IMR-90 (cell line): ENCODE results near the gene VEGFC. TPM values are rescaled to one million over a fixed set of nuclear protein-coding genes. Genes with fewer than 3 reads are reported as not detected.
A peak's percentile ranks its signal among the peaks of the same experiment; 100 is the strongest.

Experiments used
- ATAC-seq: fragments of 200-7000 bp; cut with Tn5 transposase; 2 replicates; pipeline ENCODE4 v1.9.1; 2020; ENCODE audit warnings: low read depth, mild to moderate bottlenecking, moderate library complexity
- BruUV-seq: library from RNA; stranded (reverse); fragments of 400-500 nt; replicated peaks from 2 replicates; lab custom pipeline; 2021; lab: Mats Ljungman, UMichigan
- CTCF ChIA-PET: fragments of 300-600 bp; formaldehyde crosslinking; extraction: SDS; loops from one replicate; lab custom pipeline; 2021; ENCODE audit warnings: antibody characterized with exemption; lab: Yijun Ruan, JAX
- POLR2A ChIA-PET: fragments of 300-600 bp; sonication (Branson Sonifier 250); formaldehyde crosslinking; loops from one replicate; lab custom pipeline; 2022; ENCODE audit warnings: antibody characterized with exemption; ENCODE audit not compliant: unreplicated experiment; lab: Charles Lee
- DNase-seq: peaks from one replicate; pipeline ENCODE4 v3.0.0; 2013
- H2AFZ ChIP-seq: replicated peaks from 2 replicates; pipeline ENCODE3; 2013; ENCODE audit warnings: low read length, mild to moderate bottlenecking; ENCODE audit not compliant: poor library complexity
- H2AK5ac ChIP-seq: 2 replicates; pipeline ENCODE4 v1.6.1; 2013; ENCODE audit warnings: low read depth, low read length, inconsistent platforms
- H2AK9ac ChIP-seq: replicated peaks from 2 replicates; pipeline ENCODE3; 2013; ENCODE audit warnings: mild to moderate bottlenecking, low read depth, low read length, moderate library complexity; ENCODE audit not compliant: poor library complexity
- H2BK120ac ChIP-seq: 2 replicates; pipeline ENCODE4 v1.6.1; 2013; ENCODE audit warnings: low read depth, low read length, inconsistent platforms
- H2BK15ac ChIP-seq: 3 replicates; pipeline ENCODE4 v1.6.1; 2013; ENCODE audit warnings: low read depth, low read length, inconsistent platforms
- H2BK20ac ChIP-seq: 2 replicates; pipeline ENCODE4 v1.6.1; 2013; ENCODE audit warnings: low read depth, mild to moderate bottlenecking, inconsistent platforms, low read length, moderate library complexity
- H2BK5ac ChIP-seq: 2 replicates; pipeline ENCODE4 v1.6.1; 2013; ENCODE audit warnings: mild to moderate bottlenecking, low read depth, low read length, inconsistent platforms; ENCODE audit not compliant: poor library complexity, severe bottlenecking
- H3K14ac ChIP-seq: replicated peaks from 2 replicates; pipeline ENCODE4 v1.6.1; 2013; ENCODE audit warnings: low read depth, low read length, inconsistent platforms
- H3K18ac ChIP-seq: 2 replicates; pipeline ENCODE4 v1.6.1; 2013; ENCODE audit warnings: low read depth, low read length, control low read depth
- H3K23ac ChIP-seq: 2 replicates; pipeline ENCODE4 v1.6.1; 2013; ENCODE audit warnings: low read depth, low read length, inconsistent platforms
- H3K27ac ChIP-seq: 2 replicates; pipeline ENCODE4 v1.5.1; 2013; ENCODE audit warnings: mild to moderate bottlenecking, control low read depth, low read length; ENCODE audit not compliant: insufficient read depth
- H3K27me3 ChIP-seq: 2 replicates; pipeline ENCODE4 v1.6.1; 2013; ENCODE audit warnings: low read length; ENCODE audit not compliant: control insufficient read depth, insufficient read depth
- H3K36me3 ChIP-seq: 2 replicates; pipeline ENCODE4 v1.6.1; 2013; ENCODE audit warnings: low read length, mixed read lengths; ENCODE audit not compliant: control insufficient read depth, insufficient read depth
- H3K4ac ChIP-seq: 2 replicates; pipeline ENCODE4 v1.6.1; 2013; ENCODE audit warnings: low read depth, low read length, inconsistent platforms
- H3K4me1 ChIP-seq: 2 replicates; pipeline ENCODE4 v1.6.1; 2013; ENCODE audit warnings: low read length, mixed read lengths; ENCODE audit not compliant: control insufficient read depth, insufficient read depth
- H3K4me2 ChIP-seq: 2 replicates; pipeline ENCODE4 v1.6.1; 2013; ENCODE audit warnings: low read depth, mild to moderate bottlenecking, control low read depth, low read length, moderate library complexity
- H3K4me3 ChIP-seq: 2 replicates; pipeline ENCODE4 v1.5.1; 2013; ENCODE audit warnings: low read depth, mild to moderate bottlenecking, control low read depth, low read length, moderate library complexity; ENCODE audit not compliant: insufficient read depth
- H3K56ac ChIP-seq: 2 replicates; pipeline ENCODE4 v1.6.1; 2013; ENCODE audit warnings: low read length, inconsistent platforms; ENCODE audit not compliant: insufficient read depth; ENCODE audit errors: extremely low read depth
- H3K79me1 ChIP-seq, 2 experiments: 2 replicates each; pipeline ENCODE4 v1.6.1; 2013; ENCODE audit warnings: low read length in 2 of 2, inconsistent platforms in 1 of 2, low read depth in 1 of 2
- H3K9ac ChIP-seq: 2 replicates; pipeline ENCODE4 v1.6.1; 2013; ENCODE audit warnings: low read depth, low read length, control low read depth
- H3K9me1 ChIP-seq: 2 replicates; pipeline ENCODE4 v1.6.1; 2013; ENCODE audit warnings: low read length, inconsistent platforms; ENCODE audit not compliant: insufficient read depth
- H3K9me3 ChIP-seq: 2 replicates; pipeline ENCODE4 v1.6.1; 2013; ENCODE audit warnings: low read length; ENCODE audit not compliant: control insufficient read depth, insufficient read depth
- H4K20me1 ChIP-seq: 2 replicates; pipeline ENCODE4 v1.6.1; 2013; ENCODE audit warnings: low read length, inconsistent platforms; ENCODE audit not compliant: insufficient read depth
- H4K5ac ChIP-seq: 2 replicates; pipeline ENCODE4 v1.6.1; 2013; ENCODE audit warnings: mild to moderate bottlenecking, low read depth, low read length, control low read depth
- H4K8ac ChIP-seq, 2 experiments: 2 replicates each; pipeline ENCODE4 v1.6.1; 2013; ENCODE audit warnings: low read depth in 2 of 2, low read length in 2 of 2, control low read depth in 1 of 2, inconsistent platforms in 1 of 2
- H4K91ac ChIP-seq: 2 replicates; pipeline ENCODE4 v1.6.1; 2013; ENCODE audit warnings: low read depth, low read length, inconsistent platforms; ENCODE audit not compliant: insufficient read depth
- BHLHE40 ChIP-seq: fragments of 150-350 bp; IDR thresholded peaks from 2 replicates; pipeline ENCODE4 v1.6.1; 2016; ENCODE audit warnings: mild to moderate bottlenecking, low read depth, low read length
- CEBPB ChIP-seq: IDR thresholded peaks from 2 replicates; pipeline ENCODE4 v1.6.1; 2012; ENCODE audit warnings: low read depth, low read length, improper control_type of control experiment
- CHD1 ChIP-seq: IDR thresholded peaks from 2 replicates; pipeline ENCODE4 v1.6.1; 2012; ENCODE audit warnings: low read depth, low read length, improper control_type of control experiment
- FOS ChIP-seq: fragments of 150-350 bp; IDR thresholded peaks from 2 replicates; pipeline ENCODE4 v1.6.1; 2016; ENCODE audit warnings: low read depth, low read length
- MAFK ChIP-seq: IDR thresholded peaks from 2 replicates; pipeline ENCODE4 v1.6.1; 2012; ENCODE audit warnings: low read depth, low read length, improper control_type of control experiment
- MAZ ChIP-seq: IDR thresholded peaks from 2 replicates; pipeline ENCODE4 v1.6.1; 2012; ENCODE audit warnings: low read depth, mild to moderate bottlenecking, low read length, improper control_type of control experiment, moderate library complexity, borderline replicate concordance
- MXI1 ChIP-seq: IDR thresholded peaks from 2 replicates; pipeline ENCODE4 v1.6.1; 2012; ENCODE audit warnings: low read depth, mild to moderate bottlenecking, low read length, moderate library complexity, borderline replicate concordance
- NFE2L2 ChIP-seq: fragments of 150-350 bp; IDR thresholded peaks from 2 replicates; pipeline ENCODE4 v1.6.1; 2016; ENCODE audit warnings: low read depth, mild to moderate bottlenecking, low read length
- POLR2A ChIP-seq: IDR thresholded peaks from 2 replicates; pipeline ENCODE4 v1.6.1; 2012; ENCODE audit warnings: mild to moderate bottlenecking, low read depth, low read length
- RAD21 ChIP-seq: IDR thresholded peaks from 2 replicates; pipeline ENCODE4 v1.6.1; 2012; ENCODE audit warnings: low read length, improper control_type of control experiment
- RCOR1 ChIP-seq: IDR thresholded peaks from 2 replicates; pipeline ENCODE4 v1.6.1; 2012; ENCODE audit warnings: mild to moderate bottlenecking, low read length, improper control_type of control experiment; ENCODE audit not compliant: insufficient replicate concordance
- RFX5 ChIP-seq: IDR thresholded peaks from 2 replicates; pipeline ENCODE4 v1.8.0; 2012; ENCODE audit warnings: low read depth, mild to moderate bottlenecking, low read length, moderate library complexity
- SMC3 ChIP-seq: fragments of 150-350 bp; IDR thresholded peaks from 2 replicates; pipeline ENCODE4 v1.6.1; 2016; ENCODE audit warnings: low read depth, mild to moderate bottlenecking, antibody characterized with exemption, low read length, moderate library complexity
- dilution Hi-C: fragments of 300-500 bp; cut with HindIII; formaldehyde crosslinking; loops from one replicate; pipeline ENCODE4 v1.14.3; 2018; ENCODE audit warnings: low sequenced_read_pairs; ENCODE audit not compliant: unreplicated experiment
- in situ Hi-C: fragments of 300-500 bp; cut with MboI; formaldehyde crosslinking; loops from 3 replicates; pipeline ENCODE4 v1.14.3; 2019; ENCODE audit warnings: low sequenced_read_pairs, inconsistent platforms, mixed read lengths
- intact Hi-C: fragments of 100-400 bp; cut with micrococcal nuclease; formaldehyde crosslinking; loops from 2 replicates; pipeline ENCODE4 v1.10.0; 2022
- polyA plus RNA-seq, 3 experiments: library from polyadenylated mRNA; depleted of rRNA; stranded (reverse); fragments of >200 nt; gene quantifications; 2 replicates each; pipeline ENCODE4 v1.2.3, GENCODE V29; 2012; ENCODE audit warnings: low replicate concordance in 1 of 3
- total RNA-seq: library from RNA; depleted of rRNA; stranded (reverse); fragments of >200 nt; gene quantifications from 2 replicates; pipeline ENCODE4 v1.2.3, GENCODE V29; 2012
- TF ChIP-seq, protein P1 (sequence below): conservative IDR thresholded peaks from 2 replicates; pipeline ENCODE4 v1.5.1; 2012; ENCODE audit warnings: mild to moderate bottlenecking, low read depth, low read length, improper control_type of control experiment
- TF ChIP-seq, protein P2 (sequence below): fragments of 150-350 bp; IDR thresholded peaks from 2 replicates; pipeline ENCODE4 v1.6.1; 2016; ENCODE audit warnings: low read depth, mild to moderate bottlenecking, low read length, moderate library complexity, borderline replicate concordance
- TF ChIP-seq, protein P3 (sequence below): fragments of 150-350 bp; IDR thresholded peaks from 2 replicates; pipeline ENCODE4 v1.6.1; 2017; ENCODE audit warnings: mild to moderate bottlenecking, antibody characterized with exemption, low read length, low read depth

VEGFC gene
- total and polyA plus RNA-seq, 2 of the 4 experiments (the other 2 are of a cell fraction), result 22.9 to 49.7 TPM

DNA sequence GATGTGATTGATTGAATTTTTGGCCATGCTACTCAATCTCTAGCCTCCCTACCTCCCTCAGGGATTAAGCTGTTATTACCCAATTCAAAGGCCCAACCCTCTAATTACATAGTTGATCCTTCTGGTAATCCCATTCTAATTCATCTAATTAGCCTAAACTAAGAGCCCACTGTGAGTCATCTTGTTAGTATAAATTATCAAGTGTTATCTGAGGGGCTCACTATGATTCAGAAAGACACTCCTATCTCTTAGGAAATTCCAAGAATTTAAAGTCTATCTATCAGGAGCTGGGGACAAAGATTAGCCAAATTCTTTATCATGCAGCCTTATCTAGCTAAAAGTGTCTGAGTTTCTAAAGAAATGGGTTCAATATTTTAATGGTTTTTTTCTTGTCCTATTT, 32.9 kb upstream of the VEGFC start:
- Histone ChIP-seq H3K56ac (no peak overlapping the region), H2BK120ac (peak overlapping the region; percentile 34; the same call in 1 of the 2 replicates), H4K91ac (no peak overlapping the region), H4K8ac (no peak overlapping the region; a peak in 1 of 4 replicates), H3K18ac (no peak overlapping the region), H2BK5ac (no peak overlapping the region), H3K79me1 (peaks cover 0 to 5% of the 10 kb centered on the region in 2 experiments; a peak in 1 of 4 replicates), H3K4me2 (no peak overlapping the region), H3K27me3 (no peaks in the 10 kb centered on the region), H3K4ac (0 out of 2 replicates have a peak overlapping the region, but pooled peaks have one; percentile 11), H3K9me1 (no peaks in the 10 kb centered on the region), H4K20me1 (no peaks in the 10 kb centered on the region), H2BK20ac (no peak overlapping the region; the same call in 1 of the 2 replicates), H3K36me3 (no peaks in the 10 kb centered on the region), H3K9ac (no peak overlapping the region), H3K23ac (no peak overlapping the region), H3K9me3 (no peaks in the 10 kb centered on the region), H3K4me3 (no peak overlapping the region), H2AK9ac (no peak overlapping the region), H3K4me1 (peaks cover 5% of the 10 kb centered on the region; the same call in 1 of the 2 replicates), H3K14ac (peak overlapping the region; percentile 66; the same call in 1 of the 2 replicates), H4K5ac (no peak overlapping the region), H3K27ac (no peak overlapping the region), H2AFZ (no peak overlapping the region), H2BK15ac (no peak overlapping the region), H2AK5ac (no peak overlapping the region)
- no peak for TF ChIP-seq CHD1
- TF ChIP-seq, protein P1, sequence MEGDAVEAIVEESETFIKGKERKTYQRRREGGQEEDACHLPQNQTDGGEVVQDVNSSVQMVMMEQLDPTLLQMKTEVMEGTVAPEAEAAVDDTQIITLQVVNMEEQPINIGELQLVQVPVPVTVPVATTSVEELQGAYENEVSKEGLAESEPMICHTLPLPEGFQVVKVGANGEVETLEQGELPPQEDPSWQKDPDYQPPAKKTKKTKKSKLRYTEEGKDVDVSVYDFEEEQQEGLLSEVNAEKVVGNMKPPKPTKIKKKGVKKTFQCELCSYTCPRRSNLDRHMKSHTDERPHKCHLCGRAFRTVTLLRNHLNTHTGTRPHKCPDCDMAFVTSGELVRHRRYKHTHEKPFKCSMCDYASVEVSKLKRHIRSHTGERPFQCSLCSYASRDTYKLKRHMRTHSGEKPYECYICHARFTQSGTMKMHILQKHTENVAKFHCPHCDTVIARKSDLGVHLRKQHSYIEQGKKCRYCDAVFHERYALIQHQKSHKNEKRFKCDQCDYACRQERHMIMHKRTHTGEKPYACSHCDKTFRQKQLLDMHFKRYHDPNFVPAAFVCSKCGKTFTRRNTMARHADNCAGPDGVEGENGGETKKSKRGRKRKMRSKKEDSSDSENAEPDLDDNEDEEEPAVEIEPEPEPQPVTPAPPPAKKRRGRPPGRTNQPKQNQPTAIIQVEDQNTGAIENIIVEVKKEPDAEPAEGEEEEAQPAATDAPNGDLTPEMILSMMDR, result no peak
- TF ChIP-seq, protein P2, sequence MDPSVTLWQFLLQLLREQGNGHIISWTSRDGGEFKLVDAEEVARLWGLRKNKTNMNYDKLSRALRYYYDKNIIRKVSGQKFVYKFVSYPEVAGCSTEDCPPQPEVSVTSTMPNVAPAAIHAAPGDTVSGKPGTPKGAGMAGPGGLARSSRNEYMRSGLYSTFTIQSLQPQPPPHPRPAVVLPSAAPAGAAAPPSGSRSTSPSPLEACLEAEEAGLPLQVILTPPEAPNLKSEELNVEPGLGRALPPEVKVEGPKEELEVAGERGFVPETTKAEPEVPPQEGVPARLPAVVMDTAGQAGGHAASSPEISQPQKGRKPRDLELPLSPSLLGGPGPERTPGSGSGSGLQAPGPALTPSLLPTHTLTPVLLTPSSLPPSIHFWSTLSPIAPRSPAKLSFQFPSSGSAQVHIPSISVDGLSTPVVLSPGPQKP, result no peak
- TF ChIP-seq POLR2A, result no peak
- no peak for TF ChIP-seq NFE2L2
- no peak for TF ChIP-seq CEBPB
- no peak for TF ChIP-seq MAZ
- TF ChIP-seq MAFK, result no peak
- no peak for TF ChIP-seq BHLHE40
- no peak for TF ChIP-seq RFX5
- TF ChIP-seq RCOR1, result no peak
- TF ChIP-seq RAD21, result no peak
- no peak for TF ChIP-seq MXI1
- TF ChIP-seq FOS, result no peak
- TF ChIP-seq, protein P3, sequence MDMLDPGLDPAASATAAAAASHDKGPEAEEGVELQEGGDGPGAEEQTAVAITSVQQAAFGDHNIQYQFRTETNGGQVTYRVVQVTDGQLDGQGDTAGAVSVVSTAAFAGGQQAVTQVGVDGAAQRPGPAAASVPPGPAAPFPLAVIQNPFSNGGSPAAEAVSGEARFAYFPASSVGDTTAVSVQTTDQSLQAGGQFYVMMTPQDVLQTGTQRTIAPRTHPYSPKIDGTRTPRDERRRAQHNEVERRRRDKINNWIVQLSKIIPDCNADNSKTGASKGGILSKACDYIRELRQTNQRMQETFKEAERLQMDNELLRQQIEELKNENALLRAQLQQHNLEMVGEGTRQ, result no peak
- no peak for TF ChIP-seq SMC3
- CTCF ChIA-PET, result no interaction called here
- ATAC-seq (no peak), DNase-seq (no peak)
- intact Hi-C loops, result no loop called here
- in situ Hi-C loops, result no loop called here
- POLR2A ChIA-PET, result no interaction called here
- dilution Hi-C loops, result no loop called here
- BruUV-seq, result no TSS peak
